Measurements from ENCODE around the gene GRB2.
"Not testable (repeated sequence)": the region's sequence is repeated elsewhere in the genome, so short reads cannot be mapped to it uniquely, and the experiment has no call there.

Gene GRB2

GRCh38 chr17:75315541-75316243 lies 89.8 kb downstream of the GRB2 start:
- DNase-seq = no peak

- no peak for DNase-seq
Observed at GRCh38 chr17:75313941-75314551, 91.4 kb downstream of the GRB2 start.

GRCh38 chr17:75308732-75309629 lies 96.5 kb downstream of the GRB2 start:
- DNase-seq = no peak

GRCh38 chr17:75307957-75308731 lies 97.3 kb downstream of the GRB2 start:
- no peak for DNase-seq

GRCh38 chr17:75301502-75302206 lies 103.8 kb downstream of the GRB2 start:
- DNase-seq = no peak

- DNase-seq = no peak
Observed at GRCh38 chr17:75301049-75301448, 104.4 kb downstream of the GRB2 start.

GRCh38 chr17:75300280-75300679 lies 105.2 kb downstream of the GRB2 start:
- no peak for DNase-seq

- no peak for DNase-seq
Observed at GRCh38 chr17:75295201-75296158, 110.0 kb downstream of the GRB2 start.

- DNase-seq = not testable (repeated sequence)
Observed at GRCh38 chr17:75292810-75293448, 112.5 kb downstream of the GRB2 start.

- DNase-seq = no peak
Observed at GRCh38 chr17:75289832-75290337, 115.6 kb downstream of the GRB2 start.

- peak; percentile 89 for DNase-seq
Observed at GRCh38 chr17:75289115-75289831, 116.2 kb downstream of the GRB2 start, which contains the start of gene SLC25A19. Gene SLC25A19 (minus strand): TSS chr17:75289433. CDS start chr17:75286764, 2,669 bp downstream.

GRCh38 chr17:75288770-75289114 lies 116.7 kb downstream of the GRB2 start:
- DNase-seq = peak; percentile 31

- no peak for DNase-seq
Observed at GRCh38 chr17:75288359-75288758, 117.1 kb downstream of the GRB2 start.

GRCh38 chr17:75287221-75287620 lies 118.3 kb downstream of the GRB2 start:
- DNase-seq = no peak

GRCh38 chr17:75285123-75285522 lies 120.4 kb downstream of the GRB2 start:
- DNase-seq = no peak

- not testable (repeated sequence) for DNase-seq
Observed at GRCh38 chr17:75280189-75280588, 125.3 kb downstream of the GRB2 start.

GRCh38 chr17:75277664-75278071 lies 127.8 kb downstream of the GRB2 start:
- DNase-seq = no peak

- no peak for DNase-seq
Observed at GRCh38 chr17:75273977-75274708, 131.3 kb downstream of the GRB2 start.

- DNase-seq = no peak
Observed at GRCh38 chr17:75272848-75273184, 132.7 kb downstream of the GRB2 start.
